Trophoblast cell (in vitro differentiated cells and primary cell): ENCODE data around the gene WDR87.

Experiments used
- DNase-seq, 2 donors: peaks; one replicate each; pipeline ENCODE4 v3.0.0-alpha.2; 2016
- H2AFZ ChIP-seq: 2 replicates; pipeline ENCODE4 v1.6.1; 2013; ENCODE audit warnings: low read length, moderate library complexity, mild to moderate bottlenecking; ENCODE audit not compliant: insufficient read depth, poor library complexity
- H2AK5ac ChIP-seq: 2 replicates; pipeline ENCODE4 v1.6.1; 2013; ENCODE audit warnings: mild to moderate bottlenecking, low read length
- H2BK120ac ChIP-seq: 2 replicates; pipeline ENCODE4 v1.6.1; 2013; ENCODE audit warnings: low read length, mild to moderate bottlenecking, moderate library complexity; ENCODE audit not compliant: insufficient read depth, poor library complexity
- H2BK12ac ChIP-seq: 2 replicates; pipeline ENCODE4 v1.6.1; 2013; ENCODE audit warnings: mild to moderate bottlenecking, low read length, moderate library complexity
- H2BK5ac ChIP-seq: 2 replicates; pipeline ENCODE4 v1.6.1; 2013; ENCODE audit warnings: low read length, low read depth, moderate library complexity, mild to moderate bottlenecking; ENCODE audit not compliant: poor library complexity
- H3K14ac ChIP-seq: 2 replicates; pipeline ENCODE4 v1.6.1; 2013; ENCODE audit warnings: mild to moderate bottlenecking, low read length
- H3K18ac ChIP-seq: 2 replicates; pipeline ENCODE4 v1.6.1; 2013; ENCODE audit warnings: mild to moderate bottlenecking, low read length
- H3K23ac ChIP-seq: 2 replicates; pipeline ENCODE4 v1.6.1; 2013; ENCODE audit warnings: low read length
- H3K27ac ChIP-seq: 2 replicates; pipeline ENCODE4 v1.5.1; 2013; ENCODE audit warnings: low read depth, mild to moderate bottlenecking, inconsistent platforms, low read length, moderate library complexity
- H3K27me3 ChIP-seq: 2 replicates; pipeline ENCODE4 v1.6.1; 2013; ENCODE audit warnings: inconsistent platforms, mild to moderate bottlenecking, low read length, moderate library complexity; ENCODE audit not compliant: insufficient read depth
- H3K36me3 ChIP-seq, 2 experiments: 1 replicate in 1 of 2; 2 replicates in 1 of 2; pipeline ENCODE4 v1.6.1; 2013; ENCODE audit warnings: low read length in 2 of 2, mild to moderate bottlenecking in 2 of 2, moderate library complexity in 1 of 2; ENCODE audit not compliant: insufficient read depth in 2 of 2, control insufficient read depth in 1 of 2
- H3K4ac ChIP-seq: 2 replicates; pipeline ENCODE4 v1.6.1; 2013; ENCODE audit warnings: low read depth, mild to moderate bottlenecking, low read length, moderate library complexity
- H3K4me1 ChIP-seq, 2 experiments: 1 replicate in 1 of 2; 2 replicates in 1 of 2; pipeline ENCODE4 v1.6.1; 2013; ENCODE audit warnings: low read length in 2 of 2, mild to moderate bottlenecking in 2 of 2, moderate library complexity in 1 of 2; ENCODE audit not compliant: insufficient read depth in 2 of 2, control insufficient read depth in 1 of 2
- H3K4me2 ChIP-seq: 2 replicates; pipeline ENCODE4 v1.6.1; 2013; ENCODE audit warnings: inconsistent platforms, mild to moderate bottlenecking, low read length, moderate library complexity
- H3K4me3 ChIP-seq: 2 replicates; pipeline ENCODE4 v1.5.1; 2013; ENCODE audit warnings: mild to moderate bottlenecking, low read depth, low read length, inconsistent platforms
- H3K79me1 ChIP-seq: one replicate; pipeline ENCODE4 v1.6.1; 2013; ENCODE audit warnings: low read length
- H3K79me2 ChIP-seq: 2 replicates; pipeline ENCODE4 v1.6.1; 2013; ENCODE audit warnings: low read length, mild to moderate bottlenecking; ENCODE audit not compliant: control insufficient read depth, insufficient read depth, poor library complexity
- H3K9ac ChIP-seq: 2 replicates; pipeline ENCODE4 v1.6.1; 2013; ENCODE audit warnings: mild to moderate bottlenecking, low read length
- H3K9me3 ChIP-seq: 2 replicates; pipeline ENCODE4 v1.6.1; 2013; ENCODE audit warnings: low read depth, mild to moderate bottlenecking, control low read depth, inconsistent platforms, low read length; ENCODE audit not compliant: insufficient read depth
- H4K12ac ChIP-seq: 2 replicates; pipeline ENCODE4 v1.6.1; 2013; ENCODE audit warnings: low read depth, mild to moderate bottlenecking, low read length, moderate library complexity
- H4K8ac ChIP-seq: 2 replicates; pipeline ENCODE4 v1.6.1; 2013; ENCODE audit warnings: low read depth, mild to moderate bottlenecking, low read length, moderate library complexity
- H4K91ac ChIP-seq: one replicate; pipeline ENCODE4 v1.6.1; 2013; ENCODE audit warnings: low read depth, mild to moderate bottlenecking, low read length, moderate library complexity
- WGBS: extraction: QIAGEN DNeasy Blood & Tissue Kit; methylation state at CpG from one replicate; pipeline ENCODE4 v1.1.7; 2013; ENCODE audit warnings: missing lambda C conversion rate; ENCODE audit not compliant: insufficient read length, insufficient coverage; ENCODE audit errors: extremely low coverage; 5-methylcytosine and 5-hydroxymethylcytosine counted together

The WDR87 gene

GRCh38 chr19:37930416-37930815, 24.0 kb upstream of the WDR87 start:
- H3K79me2 ChIP-seq: no peaks in the 10 kb centered on the region
- no peak overlapping the region for H3K4me3 ChIP-seq
- no peak overlapping the region for H4K8ac ChIP-seq
- H3K23ac ChIP-seq: no peak overlapping the region
- H3K18ac ChIP-seq: peak overlapping the region; percentile 61
- H3K4ac ChIP-seq: peak overlapping the region; percentile 17
- no peak overlapping the region for H2AFZ ChIP-seq
- no peak overlapping the region for H3K27ac ChIP-seq
- no peak overlapping the region for H2BK12ac ChIP-seq
- no peak overlapping the region for H2AK5ac ChIP-seq
- peaks cover 0 to under 1% of the 10 kb centered on the region in 2 experiments for H3K36me3 ChIP-seq
- no peak overlapping the region for H4K91ac ChIP-seq
- no CpG with 5 or more reads among the region's 5 CpGs for WGBS
- H3K27me3 ChIP-seq: no peaks in the 10 kb centered on the region
- peaks cover 3% of the 10 kb centered on the region for H3K9me3 ChIP-seq
- H3K79me1 ChIP-seq: no peaks in the 10 kb centered on the region
- no peak overlapping the region for H3K9ac ChIP-seq
- DNase-seq: no peak
- no peak overlapping the region for H4K12ac ChIP-seq
- no peak overlapping the region for H3K4me2 ChIP-seq
- H2BK5ac ChIP-seq: no peak overlapping the region
- H3K4me1 ChIP-seq: peaks cover 14 to 16% of the 10 kb centered on the region in 2 experiments
- no peak overlapping the region for H2BK120ac ChIP-seq
- H3K14ac ChIP-seq: no peak overlapping the region

GRCh38 chr19:37929355-37929923, 23.0 kb upstream of the WDR87 start:
- Histone ChIP-seq H3K4me1 (peaks cover 14 to 16% of the 10 kb centered on the region in 2 experiments), H3K23ac (no peak overlapping the region), H2BK120ac (no peak overlapping the region), H3K36me3 (no peaks in the 10 kb centered on the region), H3K9me3 (peaks cover 2% of the 10 kb centered on the region), H3K79me1 (no peaks in the 10 kb centered on the region), H2BK12ac (no peak overlapping the region), H3K9ac (no peak overlapping the region), H3K27me3 (no peaks in the 10 kb centered on the region), H4K91ac (no peak overlapping the region), H2BK5ac (no peak overlapping the region), H4K8ac (no peak overlapping the region), H3K4ac (no peak overlapping the region), H3K18ac (no peak overlapping the region), H3K4me2 (no peak overlapping the region), H2AFZ (no peak overlapping the region), H3K27ac (no peak overlapping the region), H3K4me3 (no peak overlapping the region), H4K12ac (no peak overlapping the region), H3K79me2 (no peaks in the 10 kb centered on the region), H3K14ac (no peak overlapping the region), H2AK5ac (no peak overlapping the region)
- DNase-seq: no peak
- WGBS: no CpG with 5 or more reads among the region's 4 CpGs

GRCh38 chr19:37928527-37929286, 22.3 kb upstream of the WDR87 start:
- Histone ChIP-seq H2BK120ac (no peak overlapping the region), H3K14ac (no peak overlapping the region), H3K4me1 (peaks cover 9 to 13% of the 10 kb centered on the region in 2 experiments), H3K79me1 (no peaks in the 10 kb centered on the region), H3K9ac (no peak overlapping the region), H3K4me2 (no peak overlapping the region), H3K9me3 (peaks cover 2% of the 10 kb centered on the region), H3K36me3 (no peaks in the 10 kb centered on the region), H2AFZ (no peak overlapping the region), H4K91ac (no peak overlapping the region), H3K18ac (no peak overlapping the region), H2BK5ac (no peak overlapping the region), H4K12ac (no peak overlapping the region), H3K27me3 (no peaks in the 10 kb centered on the region), H3K27ac (no peak overlapping the region), H2AK5ac (no peak overlapping the region), H2BK12ac (no peak overlapping the region), H3K4ac (no peak overlapping the region), H3K4me3 (no peak overlapping the region), H3K23ac (no peak overlapping the region), H3K79me2 (no peaks in the 10 kb centered on the region), H4K8ac (no peak overlapping the region)
- no peak for DNase-seq
- WGBS: no CpG with 5 or more reads among the region's 5 CpGs

- H3K27ac ChIP-seq: no peak overlapping the region
- no peak overlapping the region for H4K8ac ChIP-seq
- H4K91ac ChIP-seq: no peak overlapping the region
- H3K27me3 ChIP-seq: no peaks in the 10 kb centered on the region
- no peak overlapping the region for H3K18ac ChIP-seq
- peak overlapping the region; percentile 6 for H3K4me3 ChIP-seq
- no peaks in the 10 kb centered on the region for H3K79me1 ChIP-seq
- H2BK120ac ChIP-seq: no peak overlapping the region
- WGBS: no CpG with 5 or more reads among the region's 5 CpGs
- no peak overlapping the region for H2BK5ac ChIP-seq
- H3K36me3 ChIP-seq: no peaks in the 10 kb centered on the region
- H3K4me1 ChIP-seq: peaks cover under 1 to 1% of the 10 kb centered on the region in 2 experiments
- no peak overlapping the region for H2BK12ac ChIP-seq
- no peak for DNase-seq
- H3K9ac ChIP-seq: no peak overlapping the region
- H3K23ac ChIP-seq: no peak overlapping the region
- peaks cover 2% of the 10 kb centered on the region for H3K9me3 ChIP-seq
- no peak overlapping the region for H3K4me2 ChIP-seq
- no peak overlapping the region for H3K4ac ChIP-seq
- H3K79me2 ChIP-seq: no peaks in the 10 kb centered on the region
- H2AFZ ChIP-seq: no peak overlapping the region
- no peak overlapping the region for H2AK5ac ChIP-seq
- no peak overlapping the region for H3K14ac ChIP-seq
- H4K12ac ChIP-seq: no peak overlapping the region
These were observed 20.3 kb upstream of the WDR87 start for GRCh38 chr19:37926711-37927110.
